Fibroblast of lung (primary cell): ENCODE results near the gene HMOX1.

Source experiments
- EZH2 ChIP-seq: IDR thresholded peaks from 2 replicates; pipeline ENCODE4 v1.5.1; 2012; ENCODE audit warnings: low read length, control low read depth, mild to moderate bottlenecking; ENCODE audit errors: missing control alignments
- TF ChIP-seq, protein P1 (sequence below), 2 donors: IDR thresholded peaks in 1 of 2; conservative IDR thresholded peaks in 1 of 2; 1 replicate in 1 of 2; 2 replicates in 1 of 2; pipeline ENCODE4 v1.5.1; 2011 to 2012; ENCODE audit warnings: low read length in 2 of 2, control low read depth in 1 of 2, inconsistent platforms in 1 of 2, low read depth in 1 of 2, mild to moderate bottlenecking in 1 of 2

DNA sequence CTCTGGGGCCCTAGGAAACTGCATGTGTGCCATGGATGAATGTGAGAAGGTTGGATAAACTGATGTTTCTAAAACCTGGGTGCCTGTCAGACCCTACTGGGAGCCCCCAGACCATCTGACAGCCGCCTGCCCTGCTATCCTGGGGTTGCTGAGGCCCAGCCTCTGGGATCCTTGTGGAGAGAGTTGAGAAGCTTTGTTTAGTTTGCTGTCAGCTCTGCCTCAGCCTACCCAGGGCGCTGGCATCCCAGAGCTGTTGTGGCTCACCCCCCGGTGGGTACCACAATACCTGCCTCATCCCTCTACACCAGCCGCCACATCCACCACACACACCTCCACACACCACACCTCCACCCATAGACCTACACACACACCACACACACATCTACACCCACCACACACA lies 38.5 kb upstream of the HMOX1 start:
- TF ChIP-seq, protein P1, sequence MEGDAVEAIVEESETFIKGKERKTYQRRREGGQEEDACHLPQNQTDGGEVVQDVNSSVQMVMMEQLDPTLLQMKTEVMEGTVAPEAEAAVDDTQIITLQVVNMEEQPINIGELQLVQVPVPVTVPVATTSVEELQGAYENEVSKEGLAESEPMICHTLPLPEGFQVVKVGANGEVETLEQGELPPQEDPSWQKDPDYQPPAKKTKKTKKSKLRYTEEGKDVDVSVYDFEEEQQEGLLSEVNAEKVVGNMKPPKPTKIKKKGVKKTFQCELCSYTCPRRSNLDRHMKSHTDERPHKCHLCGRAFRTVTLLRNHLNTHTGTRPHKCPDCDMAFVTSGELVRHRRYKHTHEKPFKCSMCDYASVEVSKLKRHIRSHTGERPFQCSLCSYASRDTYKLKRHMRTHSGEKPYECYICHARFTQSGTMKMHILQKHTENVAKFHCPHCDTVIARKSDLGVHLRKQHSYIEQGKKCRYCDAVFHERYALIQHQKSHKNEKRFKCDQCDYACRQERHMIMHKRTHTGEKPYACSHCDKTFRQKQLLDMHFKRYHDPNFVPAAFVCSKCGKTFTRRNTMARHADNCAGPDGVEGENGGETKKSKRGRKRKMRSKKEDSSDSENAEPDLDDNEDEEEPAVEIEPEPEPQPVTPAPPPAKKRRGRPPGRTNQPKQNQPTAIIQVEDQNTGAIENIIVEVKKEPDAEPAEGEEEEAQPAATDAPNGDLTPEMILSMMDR (conservative IDR thresholded peaks at IDR 0.05 in 1 of 2, IDR thresholded peaks at IDR 0.05 in 1 of 2; ENCODE audit: low read depth in 1 of 2, low read length in 2 of 2): no peak
- TF ChIP-seq EZH2: no peak
